Mesenchymal stem cell (in vitro differentiated cells and primary cell): Measurements from ENCODE around the gene DST.

Source experiments
- DNase-seq: peaks from one replicate; pipeline ENCODE4 v3.0.0-alpha.2; 2013
- H2AFZ ChIP-seq: one replicate; pipeline ENCODE4 v1.6.1; 2013; ENCODE audit warnings: low read depth, mild to moderate bottlenecking, control low read depth, inconsistent platforms, low read length, moderate library complexity
- H2AK5ac ChIP-seq: 2 replicates; pipeline ENCODE4 v1.6.1; 2013; ENCODE audit warnings: low read length, moderate library complexity, mild to moderate bottlenecking, inconsistent platforms; ENCODE audit not compliant: severe bottlenecking
- H2BK120ac ChIP-seq: one replicate; pipeline ENCODE4 v1.6.1; 2013; ENCODE audit warnings: low read depth, mild to moderate bottlenecking, inconsistent platforms, low read length, moderate library complexity
- H2BK12ac ChIP-seq, 2 experiments: one replicate each; pipeline ENCODE4 v1.6.1; 2013; ENCODE audit warnings: inconsistent platforms in 2 of 2, low read length in 2 of 2, mild to moderate bottlenecking in 2 of 2, moderate library complexity in 2 of 2, control low read depth in 1 of 2
- H2BK15ac ChIP-seq: one replicate; pipeline ENCODE4 v1.6.1; 2013; ENCODE audit warnings: mild to moderate bottlenecking, low read depth, inconsistent platforms; ENCODE audit not compliant: poor library complexity, severe bottlenecking
- H2BK5ac ChIP-seq: 2 replicates; pipeline ENCODE4 v1.6.1; 2013; ENCODE audit warnings: low read depth, mild to moderate bottlenecking, low read length, control low read depth, inconsistent platforms; ENCODE audit not compliant: poor library complexity, severe bottlenecking
- H3K14ac ChIP-seq, 2 experiments: one replicate each; pipeline ENCODE4 v1.6.1; 2013; ENCODE audit warnings: inconsistent platforms in 2 of 2, low read length in 2 of 2, control low read depth in 1 of 2, mild to moderate bottlenecking in 1 of 2, moderate library complexity in 1 of 2
- H3K18ac ChIP-seq, 2 experiments: one replicate each; pipeline ENCODE4 v1.6.1; 2013; ENCODE audit warnings: inconsistent platforms in 2 of 2, low read length in 2 of 2, control low read depth in 1 of 2, low read depth in 1 of 2, mild to moderate bottlenecking in 1 of 2
- H3K23ac ChIP-seq, 2 experiments: one replicate each; pipeline ENCODE4 v1.6.1; 2013; ENCODE audit warnings: inconsistent platforms in 2 of 2, low read length in 2 of 2, mild to moderate bottlenecking in 2 of 2, moderate library complexity in 2 of 2, control low read depth in 1 of 2
- H3K27ac ChIP-seq: 2 replicates; pipeline ENCODE4 v1.5.1; 2013; ENCODE audit warnings: mild to moderate bottlenecking, moderate library complexity, low read length, control low read depth, inconsistent platforms; ENCODE audit not compliant: poor library complexity, severe bottlenecking
- H3K27me3 ChIP-seq, 2 experiments: 2 replicates each; pipeline versions ENCODE4 v1.6.1 to v1.7.0; 2013; ENCODE audit warnings: low read length in 2 of 2, mild to moderate bottlenecking in 2 of 2, moderate library complexity in 2 of 2, control low read depth in 1 of 2, inconsistent platforms in 1 of 2; ENCODE audit not compliant: control insufficient read depth in 1 of 2, insufficient read depth in 1 of 2
- H3K36me3 ChIP-seq, 2 experiments: 2 replicates each; pipeline versions ENCODE4 v1.6.1 to v1.7.0; 2013; ENCODE audit warnings: low read length in 2 of 2, control low read depth in 1 of 2, inconsistent platforms in 1 of 2, low read depth in 1 of 2, mild to moderate bottlenecking in 1 of 2; ENCODE audit not compliant: insufficient read depth in 2 of 2, control insufficient read depth in 1 of 2
- H3K4ac ChIP-seq, 2 experiments: one replicate each; pipeline ENCODE4 v1.6.1; 2013; ENCODE audit warnings: inconsistent platforms in 2 of 2, low read length in 2 of 2, mild to moderate bottlenecking in 2 of 2, moderate library complexity in 2 of 2, control low read depth in 1 of 2, low read depth in 1 of 2
- H3K4me1 ChIP-seq: 2 replicates; pipeline ENCODE4 v1.6.1; 2013; ENCODE audit warnings: low read depth, low read length, control low read depth; ENCODE audit not compliant: control insufficient read depth, insufficient read depth
- H3K4me2 ChIP-seq: 2 replicates; pipeline ENCODE4 v1.6.1; 2013; ENCODE audit warnings: low read length, mild to moderate bottlenecking, inconsistent platforms; ENCODE audit not compliant: poor library complexity, severe bottlenecking
- H3K4me3 ChIP-seq, 2 experiments: 2 replicates each; pipeline versions ENCODE4 v1.5.1 to v1.7.0; 2013; ENCODE audit warnings: low read length in 2 of 2, mild to moderate bottlenecking in 2 of 2, control low read depth in 1 of 2, low read depth in 1 of 2; ENCODE audit not compliant: insufficient read depth in 1 of 2
- H3K79me1 ChIP-seq: replicated peaks from 2 replicates; pipeline ENCODE4 v1.6.1; 2013; ENCODE audit warnings: mild to moderate bottlenecking, control low read depth, low read length, inconsistent platforms; ENCODE audit not compliant: poor library complexity, severe bottlenecking
- H3K9ac ChIP-seq: 2 replicates; pipeline ENCODE4 v1.7.0; 2013; ENCODE audit warnings: mild to moderate bottlenecking, low read length, moderate library complexity
- H3K9me3 ChIP-seq: 2 replicates; pipeline ENCODE4 v1.7.0; 2013; ENCODE audit warnings: mild to moderate bottlenecking, low read length; ENCODE audit not compliant: control insufficient read depth
- H4K8ac ChIP-seq: one replicate; pipeline ENCODE4 v1.6.1; 2013; ENCODE audit warnings: inconsistent platforms, mild to moderate bottlenecking, low read length, moderate library complexity
- H4K91ac ChIP-seq: one replicate; pipeline ENCODE4 v1.6.1; 2013; ENCODE audit warnings: mild to moderate bottlenecking, low read length, inconsistent platforms
- WGBS: methylation state at CpG from one replicate; pipeline ENCODE4 v1.1.7; 2013; ENCODE audit warnings: mixed read lengths; 5-methylcytosine and 5-hydroxymethylcytosine counted together

Gene DST

GRCh38 chr6:56671160-56671559, 28.5 kb upstream of the DST start:
- H3K4me3 ChIP-seq: no peak overlapping the region
- H4K91ac ChIP-seq: no peak overlapping the region
- no peak overlapping the region for H3K4me2 ChIP-seq
- no peak for DNase-seq
- H3K4me1 ChIP-seq: peaks cover 7% of the 10 kb centered on the region
- H4K8ac ChIP-seq: no peak overlapping the region
- peaks cover 3% of the 10 kb centered on the region for H3K79me1 ChIP-seq
- peaks cover 0 to 22% of the 10 kb centered on the region in 2 experiments for H3K36me3 ChIP-seq
- H3K4ac ChIP-seq: no peak overlapping the region
- no peak overlapping the region for H3K9ac ChIP-seq
- no peak overlapping the region for H2BK120ac ChIP-seq
- no peak overlapping the region for H2BK5ac ChIP-seq
- no peaks in the 10 kb centered on the region for H3K9me3 ChIP-seq
- H3K23ac ChIP-seq: no peak overlapping the region
- H3K14ac ChIP-seq: no peak overlapping the region
- H2BK12ac ChIP-seq: no peak overlapping the region
- no peak overlapping the region for H3K27ac ChIP-seq
- no peak overlapping the region for H2BK15ac ChIP-seq
- no peak overlapping the region for H3K18ac ChIP-seq
- no peak overlapping the region for H2AFZ ChIP-seq
- no peak overlapping the region for H2AK5ac ChIP-seq
- WGBS: no CpG with 5 or more reads among the region's 1 CpG
- H3K27me3 ChIP-seq: no peaks in the 10 kb centered on the region

GRCh38 chr6:56669041-56669440, 26.4 kb upstream of the DST start:
- Histone ChIP-seq H3K4me1 (peaks cover 5% of the 10 kb centered on the region), H3K23ac (no peak overlapping the region), H2AFZ (no peak overlapping the region), H2BK12ac (no peak overlapping the region), H3K27me3 (no peaks in the 10 kb centered on the region), H2BK5ac (no peak overlapping the region), H4K91ac (no peak overlapping the region), H3K79me1 (peaks cover 3% of the 10 kb centered on the region), H3K4me3 (no peak overlapping the region), H3K9me3 (no peaks in the 10 kb centered on the region), H4K8ac (no peak overlapping the region), H3K9ac (no peak overlapping the region), H3K18ac (no peak overlapping the region), H2BK120ac (no peak overlapping the region), H2AK5ac (no peak overlapping the region), H3K14ac (no peak overlapping the region), H3K27ac (no peak overlapping the region), H3K4ac (no peak overlapping the region), H2BK15ac (no peak overlapping the region), H3K4me2 (no peak overlapping the region), H3K36me3 (peaks cover 0 to 22% of the 10 kb centered on the region in 2 experiments)
- no CpG with 5 or more reads among the region's 2 CpGs for WGBS
- DNase-seq: no peak

- 100% methylated on average over 2 of the region's 4 CpGs for WGBS
- H2AFZ ChIP-seq: no peak overlapping the region
- H3K27ac ChIP-seq: no peak overlapping the region
- H3K36me3 ChIP-seq: peaks cover 0 to 22% of the 10 kb centered on the region in 2 experiments
- no peak overlapping the region for H2AK5ac ChIP-seq
- no peak overlapping the region for H4K91ac ChIP-seq
- peaks cover 8% of the 10 kb centered on the region for H3K4me1 ChIP-seq
- no peak overlapping the region for H3K4ac ChIP-seq
- no peak overlapping the region for H2BK15ac ChIP-seq
- H2BK120ac ChIP-seq: no peak overlapping the region
- peaks cover 3% of the 10 kb centered on the region for H3K79me1 ChIP-seq
- DNase-seq: no peak
- H2BK12ac ChIP-seq: no peak overlapping the region
- no peak overlapping the region for H2BK5ac ChIP-seq
- no peak overlapping the region for H3K14ac ChIP-seq
- no peak overlapping the region for H3K9ac ChIP-seq
- no peak overlapping the region for H3K23ac ChIP-seq
- no peak overlapping the region for H4K8ac ChIP-seq
- no peaks in the 10 kb centered on the region for H3K9me3 ChIP-seq
- no peak overlapping the region for H3K18ac ChIP-seq
- no peak overlapping the region for H3K4me3 ChIP-seq
- H3K4me2 ChIP-seq: no peak overlapping the region
- H3K27me3 ChIP-seq: no peaks in the 10 kb centered on the region
These were observed 25.5 kb upstream of the DST start for GRCh38 chr6:56668158-56668557.

DNA sequence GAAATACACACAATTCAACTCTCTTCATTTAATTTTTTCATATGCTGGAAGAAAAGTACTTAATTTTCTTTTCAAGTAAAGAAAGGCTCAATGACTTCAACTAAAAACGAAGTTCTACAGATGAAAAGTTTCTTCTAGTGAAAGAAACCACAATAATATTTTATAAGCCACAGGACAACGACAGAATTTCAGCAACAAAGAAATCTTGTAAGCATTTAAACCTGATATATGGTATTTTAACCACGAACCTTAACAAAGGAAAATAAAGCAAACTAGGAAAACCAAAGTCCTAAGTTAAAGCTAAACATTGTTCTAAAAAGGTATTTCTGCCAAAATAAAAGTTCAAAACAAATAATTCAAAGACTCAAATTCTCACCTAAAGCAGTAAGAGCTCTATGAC, 24.6 kb upstream of the DST start:
- no peak for DNase-seq
- Histone ChIP-seq H3K36me3 (peaks cover 0 to 22% of the 10 kb centered on the region in 2 experiments), H3K4me2 (no peak overlapping the region), H2BK15ac (no peak overlapping the region), H3K9me3 (no peaks in the 10 kb centered on the region), H3K18ac (no peak overlapping the region), H3K14ac (no peak overlapping the region), H2AFZ (no peak overlapping the region), H3K4me3 (no peak overlapping the region), H2BK120ac (no peak overlapping the region), H3K27ac (no peak overlapping the region), H3K79me1 (peaks cover 3% of the 10 kb centered on the region), H2BK5ac (no peak overlapping the region), H3K23ac (no peak overlapping the region), H3K4ac (no peak overlapping the region), H4K8ac (no peak overlapping the region), H3K27me3 (no peaks in the 10 kb centered on the region), H3K4me1 (peaks cover 8% of the 10 kb centered on the region), H3K9ac (no peak overlapping the region), H2BK12ac (no peak overlapping the region), H4K91ac (no peak overlapping the region), H2AK5ac (no peak overlapping the region)
- WGBS: no CpG with 5 or more reads among the region's 3 CpGs
